HepG2 (cell line): ENCODE results near the gene ZMYND8. TPM values are rescaled to one million over a fixed set of nuclear protein-coding genes. Genes with fewer than 3 reads are reported as not detected.

Experiments used
- AKAP8 ChIP-seq: sonication (generic); formaldehyde crosslinking; IDR thresholded peaks from 2 replicates; pipeline ENCODE4 v1.5.1; 2020; ENCODE audit warnings: mild to moderate bottlenecking, missing genetic modification reagents
- BATF2 ChIP-seq: sonication (generic); formaldehyde crosslinking; IDR thresholded peaks from 2 replicates; pipeline ENCODE4 v1.8.0; 2022; ENCODE audit warnings: mild to moderate bottlenecking, missing genetic modification reagents, moderate library complexity
- BCL6 ChIP-seq: IDR thresholded peaks from 2 replicates; pipeline ENCODE4 v1.6.1; 2016; ENCODE audit warnings: missing genetic modification reagents, missing compliant biosample characterization
- BHLHE40 ChIP-seq: IDR thresholded peaks from 2 replicates; pipeline ENCODE4 v1.6.1; 2011; ENCODE audit warnings: low read length, improper control_type of control experiment
- CBX1 ChIP-seq: IDR thresholded peaks from one replicate; pipeline ENCODE4 v1.6.1; 2016; ENCODE audit warnings: antibody characterized with exemption, low read depth
- CCAR2 ChIP-seq: fragments of 200-400 bp; formaldehyde crosslinking; optimal IDR thresholded peaks from 2 replicates; pipeline ENCODE3; 2018; ENCODE audit warnings: low read depth, mild to moderate bottlenecking, low read length, moderate library complexity
- FOXK2 ChIP-seq: fragments of 450-650 bp; IDR thresholded peaks from 2 replicates; pipeline ENCODE4 v1.6.1; 2016
- GATAD2A ChIP-seq: IDR thresholded peaks from 2 replicates; pipeline ENCODE4 v1.6.1; 2016
- GLI4 ChIP-seq: sonication (generic); formaldehyde crosslinking; IDR thresholded peaks from 2 replicates; pipeline ENCODE4 v1.5.1; 2020; ENCODE audit warnings: missing genetic modification reagents, mild to moderate bottlenecking, moderate library complexity, borderline replicate concordance
- HDAC2 ChIP-seq: sonication (generic); formaldehyde crosslinking; IDR thresholded peaks from 2 replicates; pipeline ENCODE4 v1.4.0; 2020; ENCODE audit warnings: missing genetic modification reagents
- HIC2 ChIP-seq: sonication (generic); formaldehyde crosslinking; IDR thresholded peaks from 2 replicates; pipeline ENCODE4 v1.9.0; 2022; ENCODE audit warnings: low read depth, missing genetic modification reagents
- HINFP ChIP-seq: sonication (generic); formaldehyde crosslinking; IDR thresholded peaks from 2 replicates; pipeline ENCODE4 v1.4.0; 2020; ENCODE audit warnings: low read depth, mild to moderate bottlenecking, missing genetic modification reagents
- HNRNPUL1 ChIP-seq: fragments of 200-400 bp; formaldehyde crosslinking; IDR thresholded peaks from 2 replicates; pipeline ENCODE4 v1.6.1; 2017; ENCODE audit warnings: low read depth, mild to moderate bottlenecking, low read length, moderate library complexity
- KDM5B ChIP-seq: sonication (generic); formaldehyde crosslinking; IDR thresholded peaks from 2 replicates; pipeline ENCODE4 v1.4.0; 2020; ENCODE audit warnings: missing genetic modification reagents, mild to moderate bottlenecking, borderline replicate concordance
- KLF16 ChIP-seq, 2 experiments: sonication (generic) in 1 of 2; formaldehyde crosslinking in 1 of 2; IDR thresholded peaks; 2 replicates each; pipeline versions ENCODE4 v1.6.1 to v1.8.0; 2016 to 2023; ENCODE audit warnings: missing genetic modification reagents in 2 of 2, missing compliant biosample characterization in 1 of 2
- MAZ ChIP-seq, 2 experiments: sonication (generic) in 1 of 2; formaldehyde crosslinking in 1 of 2; IDR thresholded peaks; 2 replicates each; pipeline versions ENCODE4 v1.5.0 to v1.6.1; 2012 to 2020; ENCODE audit warnings: low read depth in 2 of 2, mild to moderate bottlenecking in 2 of 2, borderline replicate concordance in 1 of 2, improper control_type of control experiment in 1 of 2, low read length in 1 of 2, missing genetic modification reagents in 1 of 2, moderate library complexity in 1 of 2
- MXD1 ChIP-seq: sonication (generic); formaldehyde crosslinking; IDR thresholded peaks from 2 replicates; pipeline ENCODE4 v1.4.0; 2020; ENCODE audit warnings: mild to moderate bottlenecking, missing genetic modification reagents
- RBFOX2 ChIP-seq: fragments of 200-400 bp; formaldehyde crosslinking; IDR thresholded peaks from 2 replicates; pipeline ENCODE4 v1.6.1; 2017; ENCODE audit warnings: low read depth, mild to moderate bottlenecking, low read length
- RXRA ChIP-seq: sonication (generic); formaldehyde crosslinking; IDR thresholded peaks from 2 replicates; pipeline ENCODE4 v1.5.1; 2020; ENCODE audit warnings: missing genetic modification reagents
- TGIF2 ChIP-seq: IDR thresholded peaks from 2 replicates; pipeline ENCODE4 v1.6.1; 2016; ENCODE audit warnings: control low read depth, missing compliant biosample characterization
- ZNF24 ChIP-seq: fragments of 450-650 bp; IDR thresholded peaks from 2 replicates; pipeline ENCODE4 v1.6.1; 2017; ENCODE audit warnings: antibody characterized with exemption, mild to moderate bottlenecking
- ZNF296 ChIP-seq: sonication (generic); formaldehyde crosslinking; conservative IDR thresholded peaks from 2 replicates; pipeline ENCODE4 v1.5.0; 2020; ENCODE audit warnings: mild to moderate bottlenecking, missing genetic modification reagents
- ZNF335 ChIP-seq: sonication (generic); formaldehyde crosslinking; IDR thresholded peaks from 2 replicates; pipeline ENCODE4 v1.4.0; 2020; ENCODE audit warnings: missing genetic modification reagents
- ZNF431 ChIP-seq: sonication (generic); formaldehyde crosslinking; IDR thresholded peaks from 2 replicates; pipeline ENCODE4 v1.9.0; 2022; ENCODE audit warnings: missing genetic modification reagents, low read depth, mild to moderate bottlenecking, borderline replicate concordance
- ZNF552 ChIP-seq: sonication (generic); formaldehyde crosslinking; IDR thresholded peaks from 2 replicates; pipeline ENCODE4 v1.9.0; 2022; ENCODE audit warnings: missing genetic modification reagents, mild to moderate bottlenecking, borderline replicate concordance
- ZNF652 ChIP-seq: IDR thresholded peaks from 2 replicates; pipeline ENCODE4 v1.6.1; 2016; ENCODE audit warnings: low read depth, borderline replicate concordance
- ZNF720 ChIP-seq: sonication (generic); formaldehyde crosslinking; IDR thresholded peaks from 2 replicates; pipeline ENCODE4 v1.4.0; 2020; ENCODE audit warnings: missing genetic modification reagents
- ZNF878 ChIP-seq: sonication (generic); formaldehyde crosslinking; IDR thresholded peaks from 2 replicates; pipeline ENCODE4 v1.8.1; 2023; ENCODE audit warnings: mild to moderate bottlenecking, missing genetic modification reagents, moderate library complexity
- polyA plus RNA-seq, 8 experiments: library from polyadenylated mRNA; depleted of rRNA in 3 of 8; stranded (reverse) in 7 of 8; unstranded in 1 of 8; fragments of >200 nt; fragmentation: Illumina TruSeq in 4 of 8; extraction: Trizol in 4 of 8; gene quantifications; 2 replicates each; pipeline versions ENCODE4 v1.2.1 to v1.2.3, GENCODE V29; 2011 to 2016; ENCODE audit warnings: low read depth in 4 of 8, missing spikeins in 1 of 8, mixed read lengths in 1 of 8; ENCODE audit not compliant: insufficient read depth in 1 of 8
- total RNA-seq, 5 experiments: library from RNA; depleted of rRNA; stranded (reverse); fragments of >200 nt; fragmentation: Illumina TruSeq; extraction: Trizol; gene quantifications; 2 replicates each; pipeline ENCODE4 v1.2.3, GENCODE V29; 2016; ENCODE audit warnings: low read depth in 1 of 5

Gene ZMYND8
- total and polyA plus RNA-seq, 2 of the 13 experiments (the other 11 are each of a cell fraction or from before 2014, with no cell fraction given): 53.9 to 84.7 TPM

GRCh38 chr20:47334022-47334551, 22.4 kb downstream of the ZMYND8 start (continued):
- TF ChIP-seq BCL6 (peak; percentile 83), HINFP (no peak), GLI4 (CRISPR knock-in tag) (no peak), CBX1 (no peak), RXRA (peak; percentile 40; the same call in 1 of the 2 replicates), KLF16 (CRISPR knock-in tag; IDR thresholded peaks at IDR 0.05) (peak in 1 of 2 experiments; percentile 56; a peak in 1 of 4 replicates), MXD1 (CRISPR knock-in tag) (no peak), RBFOX2 (no peak; the same call in 1 of the 2 replicates), ZNF720 (no peak), HIC2 (CRISPR knock-in tag) (peak; percentile 87; the same call in 1 of the 2 replicates), ZNF878 (peak; percentile 86), ZNF296 (no peak), FOXK2 (peak; percentile 63; the same call in 1 of the 2 replicates), ZNF431 (no peak), HDAC2 (CRISPR knock-in tag) (peak; percentile 87), HNRNPUL1 (no peak), BHLHE40 (peak; percentile 92), GATAD2A (CRISPR knock-in tag) (peak; percentile 93), KDM5B (no peak), ZNF552 (CRISPR knock-in tag) (no peak), MAZ (IDR thresholded peaks at IDR 0.05; ENCODE audit: borderline replicate concordance, low read depth, low read length) (no peak), MAZ (CRISPR knock-in tag; IDR thresholded peaks at IDR 0.05; ENCODE audit: low read depth) (no peak), TGIF2 (CRISPR knock-in tag) (peak; percentile 85; the same call in 1 of the 2 replicates), ZNF652 (CRISPR knock-in tag) (peak; percentile 15; the same call in 1 of the 2 replicates), ZNF24 (no peak; the same call in 1 of the 2 replicates), AKAP8 (CRISPR knock-in tag) (no peak; the same call in 1 of the 2 replicates), BATF2 (CRISPR knock-in tag) (no peak), CCAR2 (no peak), ZNF335 (CRISPR knock-in tag) (0 out of 2 replicates have a peak, but pooled peaks have one; percentile 44)
